Measurements from ENCODE around the gene RNF168. TPM values are rescaled to one million over a fixed set of nuclear protein-coding genes. Genes with fewer than 3 reads are reported as not detected.
"Not testable (repeated sequence)": the region's sequence is repeated elsewhere in the genome, so short reads cannot be mapped to it uniquely, and the experiment has no call there.

Gene RNF168
- total RNA-seq, 1 experiment from 2014 or later = 30.0 TPM

GRCh38 chr3:196463478-196463756 is 40.2 kb downstream of the RNF168 start:
- no peak for DNase-seq
- Histone ChIP-seq H3K4me1 (no peaks in the 10 kb centered on the region), H3K36me3 (peaks cover 3% of the 10 kb centered on the region), H3K9me3 (replicated peaks) (no peaks in the 10 kb centered on the region), H3K4me3 (no peak overlapping the region), H3K27ac (no peak overlapping the region), H3K27me3 (no peaks in the 10 kb centered on the region)

- not testable (repeated sequence) for H3K4me1 ChIP-seq; H3K36me3 ChIP-seq; H3K27me3 ChIP-seq; DNase-seq; H3K4me3 ChIP-seq; H3K9me3 ChIP-seq (replicated peaks); H3K27ac ChIP-seq
These were observed 40.7 kb downstream of the RNF168 start for GRCh38 chr3:196462680-196463477.

- Histone ChIP-seq H3K36me3 (no peaks in the 10 kb centered on the region), H3K4me1 (no peaks in the 10 kb centered on the region), H3K4me3 (no peak overlapping the region), H3K27me3 (no peaks in the 10 kb centered on the region), H3K9me3 (replicated peaks) (no peaks in the 10 kb centered on the region), H3K27ac (no peak overlapping the region)
- no peak for DNase-seq
These were observed 45.5 kb downstream of the RNF168 start for GRCh38 chr3:196458063-196458462.

- H3K27me3 ChIP-seq; H3K36me3 ChIP-seq; H3K9me3 ChIP-seq (replicated peaks); H3K4me3 ChIP-seq; H3K4me1 ChIP-seq; DNase-seq; H3K27ac ChIP-seq: not testable (repeated sequence)
These were observed 46.1 kb downstream of the RNF168 start for GRCh38 chr3:196457470-196457869.

GRCh38 chr3:196454935-196455334 is 48.6 kb downstream of the RNF168 start:
- Histone ChIP-seq H3K27ac (no peak overlapping the region), H3K9me3 (replicated peaks) (no peaks in the 10 kb centered on the region), H3K4me1 (no peaks in the 10 kb centered on the region), H3K27me3 (no peaks in the 10 kb centered on the region), H3K36me3 (no peaks in the 10 kb centered on the region; the same call in 1 of the 2 replicates), H3K4me3 (no peak overlapping the region)
- DNase-seq = no peak

GRCh38 chr3:196445391-196445790 is 58.2 kb downstream of the RNF168 start:
- H3K27ac ChIP-seq; H3K9me3 ChIP-seq (replicated peaks); H3K4me3 ChIP-seq; H3K4me1 ChIP-seq; H3K27me3 ChIP-seq; H3K36me3 ChIP-seq: not testable (repeated sequence)
- DNase-seq = peak in 1 of 2 experiments; percentile 30

GRCh38 chr3:196444500-196444894 is 59.1 kb downstream of the RNF168 start:
- H3K27ac ChIP-seq = no peak overlapping the region
- no peaks in the 10 kb centered on the region for H3K27me3 ChIP-seq
- H3K4me3 ChIP-seq = no peak overlapping the region

GRCh38 chr3:196440696-196441095 is 62.9 kb downstream of the RNF168 start:
- Histone ChIP-seq H3K9me3 (replicated peaks) (no peaks in the 10 kb centered on the region), H3K27me3 (no peaks in the 10 kb centered on the region), H3K4me1 (no peaks in the 10 kb centered on the region), H3K36me3 (no peaks in the 10 kb centered on the region), H3K27ac (no peak overlapping the region), H3K4me3 (no peak overlapping the region)
- DNase-seq = no peak

More at GRCh38 chr3:196444500-196444894, 59.1 kb downstream of the RNF168 start:
- H3K9me3 ChIP-seq (replicated peaks) = no peaks in the 10 kb centered on the region
- H3K4me1 ChIP-seq = no peaks in the 10 kb centered on the region
- DNase-seq = no peak
- no peaks in the 10 kb centered on the region for H3K36me3 ChIP-seq

- Histone ChIP-seq H3K27ac (no peak overlapping the region), H3K9me3 (replicated peaks) (no peaks in the 10 kb centered on the region), H3K4me3 (no peak overlapping the region), H3K36me3 (no peaks in the 10 kb centered on the region), H3K4me1 (no peaks in the 10 kb centered on the region), H3K27me3 (no peaks in the 10 kb centered on the region)
- DNase-seq = no peak
These were observed 63.5 kb downstream of the RNF168 start for GRCh38 chr3:196440041-196440537.

- Histone ChIP-seq H3K27me3 (no peaks in the 10 kb centered on the region), H3K27ac (peak within 1 kb of the TSS; percentile 75), H3K9me3 (replicated peaks) (no peaks in the 10 kb centered on the region), H3K36me3 (no peaks in the 10 kb centered on the region), H3K4me1 (peaks cover 3% of the 10 kb centered on the region; the same call in 1 of the 2 replicates), H3K4me3 (peak within 1 kb of the TSS; percentile 94)
- peak; percentile 95 to 97 for DNase-seq
These were observed 71.3 kb downstream of the RNF168 start, which contains the start of gene UBXN7 for GRCh38 chr3:196432137-196432879. Gene UBXN7 (minus strand): TSS chr3:196432427. CDS start chr3:196432399, 28 bp downstream.

- Histone ChIP-seq H3K27me3 (no peaks in the 10 kb centered on the region), H3K9me3 (replicated peaks) (no peaks in the 10 kb centered on the region), H3K4me1 (peaks cover 3% of the 10 kb centered on the region; the same call in 1 of the 2 replicates), H3K4me3 (peak overlapping the region; percentile 94), H3K36me3 (no peaks in the 10 kb centered on the region), H3K27ac (peak overlapping the region; percentile 75)
- peak; percentile 35 to 64 for DNase-seq
These were observed 72.1 kb downstream of the RNF168 start for GRCh38 chr3:196431181-196432136.

- Histone ChIP-seq H3K36me3 (no peaks in the 10 kb centered on the region), H3K4me3 (no peak overlapping the region), H3K27ac (no peak overlapping the region), H3K4me1 (peaks cover 8% of the 10 kb centered on the region), H3K9me3 (replicated peaks) (no peaks in the 10 kb centered on the region), H3K27me3 (no peaks in the 10 kb centered on the region)
- no peak for DNase-seq
These were observed 75.5 kb downstream of the RNF168 start for GRCh38 chr3:196428041-196428440.

GRCh38 chr3:196424421-196424820 is 79.1 kb downstream of the RNF168 start:
- H3K36me3 ChIP-seq; H3K27ac ChIP-seq; H3K4me3 ChIP-seq; H3K9me3 ChIP-seq (replicated peaks); DNase-seq; H3K27me3 ChIP-seq: not testable (repeated sequence)
- peaks cover 11% of the 10 kb centered on the region for H3K4me1 ChIP-seq

GRCh38 chr3:196423044-196423781 is 80.4 kb downstream of the RNF168 start:
- Histone ChIP-seq H3K9me3 (replicated peaks) (no peaks in the 10 kb centered on the region), H3K36me3 (no peaks in the 10 kb centered on the region), H3K27me3 (no peaks in the 10 kb centered on the region), H3K4me3 (no peak overlapping the region), H3K27ac (peak overlapping the region; percentile 38), H3K4me1 (peaks cover 11% of the 10 kb centered on the region)
- peak; percentile 95 to 96 for DNase-seq
